ENCODE results near the gene SDR42E1. TPM values are rescaled to one million over a fixed set of nuclear protein-coding genes. Genes with fewer than 3 reads are reported as not detected.

The SDR42E1 gene
- total and polyA plus RNA-seq, 7 experiments from 2014 or later: 2.2 to 12.1 (median 4.6) TPM

DNA sequence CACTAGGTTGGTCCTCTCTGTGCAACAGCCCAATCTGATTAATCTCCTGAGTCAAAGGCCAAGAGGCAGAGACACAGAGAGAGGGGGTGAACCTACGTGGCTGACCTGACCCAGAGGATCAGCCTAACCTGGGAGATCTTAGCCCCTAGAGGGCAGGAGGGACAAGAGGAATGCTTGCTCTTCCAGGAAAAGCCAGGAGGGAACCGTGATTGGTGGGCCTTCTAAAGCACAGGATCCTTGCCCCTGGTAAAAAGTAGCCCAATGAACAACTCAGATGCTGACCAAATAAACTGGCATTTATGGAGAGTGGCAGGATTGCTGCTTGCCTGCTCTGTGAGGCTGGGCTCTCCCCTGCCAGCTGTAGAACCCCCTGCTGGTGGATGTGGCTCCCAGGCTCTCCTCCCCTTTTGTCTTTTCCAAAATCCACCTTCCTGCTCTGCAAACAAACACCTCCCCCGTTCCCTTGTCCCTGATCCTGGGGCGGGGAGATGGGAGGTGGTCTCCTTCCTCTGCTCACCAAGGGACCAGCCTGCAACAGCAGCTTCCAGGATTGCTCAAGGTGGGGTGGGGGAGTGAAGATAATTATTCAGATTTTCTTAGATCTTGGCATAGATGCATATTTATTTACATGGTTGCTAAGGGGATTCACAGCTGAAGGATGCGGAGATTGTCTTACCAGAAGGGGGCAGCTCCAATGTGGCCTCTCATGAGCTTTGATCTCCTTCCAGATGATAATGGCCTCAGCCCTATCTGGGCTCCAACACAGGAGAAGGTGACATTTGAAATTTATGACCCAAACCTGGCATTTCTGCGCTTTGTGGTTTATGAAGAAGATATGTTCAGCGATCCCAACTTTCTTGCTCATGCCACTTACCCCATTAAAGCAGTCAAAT is 71.9 kb downstream of the SDR42E1 start:
- Histone ChIP-seq H3K27ac (ENCODE audit: low read depth, low read length) (no peak overlapping the region), H3K9me3 (ENCODE audit: control insufficient read depth in 2 of 3, low read length in 3 of 3) (no peaks in the 10 kb centered on the region), H3K4me3 (ENCODE audit: low read length) (no peak overlapping the region), H3K27me3 (ENCODE audit: control insufficient read depth in 2 of 2, insufficient read depth in 2 of 2, low read length in 2 of 2) (no peaks in the 10 kb centered on the region), H3K4me1 (ENCODE audit: control insufficient read depth in 2 of 2, insufficient read depth in 2 of 2, low read length in 2 of 2) (no peaks in the 10 kb centered on the region), H3K36me3 (ENCODE audit: control insufficient read depth in 2 of 3, insufficient read depth in 3 of 3, low read length in 3 of 3) (no peaks in the 10 kb centered on the region)
- no peak for DNase-seq
- H3K27me3 Mint-ChIP-seq: peaks cover 0 to 15% (median 0%) of the 10 kb centered on the region in 5 donors
- no peak overlapping the region for H3K4me3 Mint-ChIP-seq
- CTCF ChIA-PET: interaction anchor here (1.0 to 1.4 kb wide), 2 partner anchors 55 to 291 kb away, joined by 3 to 5 read pairs; no protein-coding TSS in a partner anchor
- POLR2A ChIA-PET: no interaction called here
- H3K9me3 Mint-ChIP-seq: no peaks in the 10 kb centered on the region
- no peak for ATAC-seq
- peaks cover 0 to 3% (median 0%) of the 10 kb centered on the region in 7 donors for H3K4me1 Mint-ChIP-seq
- intact Hi-C loops (cut with micrococcal nuclease): loop anchor here in 1 of 2 donors (1.0 kb wide), 1 partner anchor 123 kb away; no protein-coding TSS in a partner anchor
- no peaks in the 10 kb centered on the region for H3K36me3 Mint-ChIP-seq
- H3K27ac Mint-ChIP-seq: no peak overlapping the region

Other genes starting within 250 kb of the SDR42E1 start
- 10 to 100 TPM in 2 of 5 experiments, 1 to 10 TPM in 3; 1.4 to 85.8 (median 5.9) TPM for gene PLCG2, start 232.2 kb downstream of the SDR42E1 start, total RNA-seq
- under 1 TPM; 0.07 to 0.33 TPM for gene PLCG2, start 232.2 kb downstream of the SDR42E1 start, polyA plus RNA-seq
- not detected for gene HSD17B2, start 23.8 kb upstream of the SDR42E1 start, total RNA-seq
- gene HSD17B2, start 23.8 kb upstream of the SDR42E1 start, polyA plus RNA-seq: not detected
- 10 to 100 TPM; 15.6 to 30.4 (median 23.3) TPM for gene MPHOSPH6, start 158.8 kb upstream of the SDR42E1 start, total RNA-seq
- gene MPHOSPH6, start 158.8 kb upstream of the SDR42E1 start, polyA plus RNA-seq: 10 to 100 TPM; 15.6 to 47.3 TPM